H1 (cell line): Measurements from ENCODE around the gene RNFT2. TPM values are rescaled to one million over a fixed set of nuclear protein-coding genes. Genes with fewer than 3 reads are reported as not detected.

ENCODE experiments used
- CTCF ChIA-PET: fragments of 300-600 bp; sonication (Branson Sonifier 250); formaldehyde crosslinking; loops from one replicate; lab custom pipeline; 2021; ENCODE audit not compliant: partially characterized antibody; lab: Charles Lee
- POLR2A ChIA-PET: fragments of 300-600 bp; sonication (Branson Sonifier 250); formaldehyde crosslinking; loops from one replicate; lab custom pipeline; 2021; ENCODE audit warnings: inconsistent platforms; ENCODE audit not compliant: partially characterized antibody; lab: Charles Lee
- DNase-seq, 2 experiments: peaks; one replicate each; pipeline versions ENCODE4 v3.0.0 to v3.0.0-alpha.2; 2010 to 2022; ENCODE audit warnings: low spot score in 2 of 2, low read depth in 1 of 2, mixed read lengths in 1 of 2
- FAIRE-seq: peaks from 2 replicates; lab custom pipeline; 2011; peaks lifted over from hg19 to GRCh38; lab: Jason Lieb, UNC
- H2AFZ ChIP-seq: 2 replicates; pipeline ENCODE4 v1.8.1; 2012; ENCODE audit warnings: low read length, inconsistent platforms
- H2AK5ac ChIP-seq: 2 replicates; pipeline ENCODE4 v1.6.1; 2013; ENCODE audit warnings: low read depth, low read length
- H2BK120ac ChIP-seq: replicated peaks from 2 replicates; pipeline ENCODE3; 2013; ENCODE audit warnings: low read depth, low read length, inconsistent platforms
- H2BK12ac ChIP-seq: 2 replicates; pipeline ENCODE4 v1.6.1; 2013; ENCODE audit warnings: low read depth, low read length
- H2BK15ac ChIP-seq: 2 replicates; pipeline ENCODE4 v1.6.1; 2013; ENCODE audit warnings: low read length
- H2BK20ac ChIP-seq: 2 replicates; pipeline ENCODE4 v1.6.1; 2013; ENCODE audit warnings: low read length
- H2BK5ac ChIP-seq: 2 replicates; pipeline ENCODE4 v1.6.1; 2013; ENCODE audit warnings: low read depth, low read length
- H3K14ac ChIP-seq: 2 replicates; pipeline ENCODE4 v1.6.1; 2013; ENCODE audit warnings: inconsistent platforms; ENCODE audit not compliant: insufficient read length
- H3K18ac ChIP-seq: 2 replicates; pipeline ENCODE4 v1.6.1; 2013; ENCODE audit warnings: low read length; ENCODE audit errors: extremely low read depth
- H3K23ac ChIP-seq: 2 replicates; pipeline ENCODE4 v1.6.1; 2013; ENCODE audit warnings: inconsistent platforms; ENCODE audit not compliant: insufficient read length
- H3K23me2 ChIP-seq: 2 replicates; pipeline ENCODE4 v1.6.1; 2013; ENCODE audit warnings: low read depth, low read length
- H3K27ac ChIP-seq: 2 replicates; pipeline ENCODE4 v1.6.1; 2011; ENCODE audit warnings: low read depth, low read length, inconsistent platforms
- H3K27me3 ChIP-seq, 4 experiments: replicated peaks in 1 of 4; 1 replicate in 1 of 4; 2 replicates in 3 of 4; pipeline versions ENCODE4 v1.6.1 to v1.8.1; 2011 to 2013; ENCODE audit warnings: low read length in 3 of 4, mild to moderate bottlenecking in 3 of 4, inconsistent platforms in 2 of 4, mixed read lengths in 2 of 4, moderate library complexity in 1 of 4; ENCODE audit not compliant: control insufficient read depth in 3 of 4, insufficient read depth in 3 of 4; ENCODE audit errors: extremely low read depth in 1 of 4
- H3K36me3 ChIP-seq, 4 experiments: 2 replicates each; pipeline versions ENCODE4 v1.6.1 to v1.8.1; 2011 to 2013; ENCODE audit warnings: mild to moderate bottlenecking in 4 of 4, low read length in 3 of 4, moderate library complexity in 2 of 4, control low read depth in 1 of 4, inconsistent platforms in 1 of 4; ENCODE audit not compliant: insufficient read depth in 4 of 4, control insufficient read depth in 2 of 4
- H3K4ac ChIP-seq: replicated peaks from 2 replicates; pipeline ENCODE3; 2013; ENCODE audit warnings: low read length, low read depth, mixed read lengths, inconsistent platforms; ENCODE audit not compliant: insufficient read length
- H3K4me1 ChIP-seq, 4 experiments: replicated peaks in 1 of 4; 1 replicate in 1 of 4; 2 replicates in 3 of 4; pipeline versions ENCODE4 v1.6.1 to v1.8.1; 2011 to 2013; ENCODE audit warnings: low read length in 3 of 4, inconsistent platforms in 2 of 4, mixed read lengths in 1 of 4; ENCODE audit not compliant: insufficient read depth in 4 of 4, control insufficient read depth in 3 of 4
- H3K4me2 ChIP-seq, 2 experiments: 2 replicates each; pipeline versions ENCODE4 v1.6.1 to v1.8.1; 2011 to 2013; ENCODE audit warnings: low read depth in 2 of 2, low read length in 2 of 2, control low read depth in 1 of 2, inconsistent platforms in 1 of 2, mild to moderate bottlenecking in 1 of 2; ENCODE audit not compliant: insufficient read depth in 1 of 2
- H3K4me3 ChIP-seq, 4 experiments: fragments of 200-600, 300-600 bp in 1 of 4; sonication (generic), shearing (Covaris generic), sonication (Bioruptor Twin) in 1 of 4; 2 replicates each; pipeline versions ENCODE4 v1.5.1 to v1.8.1; 2011 to 2016; ENCODE audit warnings: low read length in 4 of 4, low read depth in 3 of 4, control low read depth in 2 of 4, inconsistent platforms in 2 of 4, mild to moderate bottlenecking in 2 of 4, mixed read lengths in 1 of 4, moderate library complexity in 1 of 4; ENCODE audit not compliant: insufficient read depth in 2 of 4; ENCODE audit errors: extremely low read depth in 1 of 4
- H3K56ac ChIP-seq: replicated peaks from 2 replicates; pipeline ENCODE3; 2013; ENCODE audit warnings: low read depth, mild to moderate bottlenecking, mixed read lengths, low read length, inconsistent platforms; ENCODE audit not compliant: insufficient read length
- H3K79me1 ChIP-seq: 2 replicates; pipeline ENCODE4 v1.6.1; 2013; ENCODE audit warnings: low read depth, low read length, control low read depth
- H3K79me2 ChIP-seq, 2 experiments: 2 replicates each; pipeline versions ENCODE4 v1.6.1 to v1.8.1; 2012 to 2013; ENCODE audit warnings: low read length in 2 of 2, mild to moderate bottlenecking in 2 of 2, inconsistent platforms in 1 of 2; ENCODE audit not compliant: insufficient read depth in 2 of 2, control insufficient read depth in 1 of 2
- H3K9ac ChIP-seq, 4 experiments: replicated peaks in 1 of 4; 1 replicate in 1 of 4; 2 replicates in 3 of 4; pipeline versions ENCODE4 v1.6.1 to v1.8.1; 2011 to 2013; ENCODE audit warnings: low read depth in 3 of 4, low read length in 3 of 4, control low read depth in 2 of 4, mild to moderate bottlenecking in 2 of 4, moderate library complexity in 2 of 4, inconsistent platforms in 1 of 4; ENCODE audit errors: extremely low read depth in 1 of 4
- H3K9me3 ChIP-seq, 2 experiments: 2 replicates each; pipeline versions ENCODE4 v1.6.1 to v1.8.1; 2012 to 2013; ENCODE audit warnings: mild to moderate bottlenecking in 2 of 2, moderate library complexity in 2 of 2, control low read depth in 1 of 2, inconsistent platforms in 1 of 2, low read depth in 1 of 2, low read length in 1 of 2, mixed read lengths in 1 of 2; ENCODE audit not compliant: insufficient read depth in 2 of 2
- H4K20me1 ChIP-seq, 2 experiments: replicated peaks in 1 of 2; 2 replicates each; pipeline versions ENCODE3 to v1.8.1; 2011 to 2013; ENCODE audit warnings: inconsistent platforms in 2 of 2, low read length in 2 of 2, mild to moderate bottlenecking in 1 of 2; ENCODE audit not compliant: insufficient read depth in 2 of 2, control insufficient read depth in 1 of 2
- H4K5ac ChIP-seq: 2 replicates; pipeline ENCODE4 v1.6.1; 2013; ENCODE audit warnings: low read length, low read depth, mixed read lengths, inconsistent platforms; ENCODE audit not compliant: insufficient read length
- H4K8ac ChIP-seq: 2 replicates; pipeline ENCODE4 v1.8.0; 2013; ENCODE audit warnings: mild to moderate bottlenecking, moderate library complexity, low read length, inconsistent platforms; ENCODE audit not compliant: insufficient read depth; ENCODE audit errors: extremely low read depth
- H4K91ac ChIP-seq: replicated peaks from 2 replicates; pipeline ENCODE3; 2013; ENCODE audit warnings: low read length, mixed read lengths, inconsistent platforms; ENCODE audit not compliant: insufficient read length
- FOSL1 ChIP-seq: IDR thresholded peaks from 2 replicates; pipeline ENCODE4 v1.6.1; 2011; ENCODE audit warnings: mild to moderate bottlenecking, low read depth, low read length, moderate library complexity; ENCODE audit not compliant: insufficient read depth
- JUN ChIP-seq: IDR thresholded peaks from 2 replicates; pipeline ENCODE4 v1.6.1; 2011; ENCODE audit warnings: low read depth, mild to moderate bottlenecking, improper control_type of control experiment, low read length
- KDM1A ChIP-seq: fragments of 200-600, 300-600 bp; sonication (generic); IDR thresholded peaks from 2 replicates; pipeline ENCODE4 v1.7.1; 2016; ENCODE audit warnings: mild to moderate bottlenecking, low read length, borderline replicate concordance
- NANOG ChIP-seq: IDR thresholded peaks from 2 replicates; pipeline ENCODE4 v1.6.1; 2011; ENCODE audit warnings: low read length, low read depth, mild to moderate bottlenecking, inconsistent platforms; ENCODE audit not compliant: insufficient read depth, poor library complexity, severe bottlenecking
- SUZ12 ChIP-seq: fragments of 200-600 bp; sonication (generic); IDR thresholded peaks from 2 replicates; pipeline ENCODE4 v1.6.1; 2012; ENCODE audit warnings: mild to moderate bottlenecking, inconsistent platforms, low read length, moderate library complexity, mixed read lengths
- WGBS, 2 experiments: shearing (Covaris generic) in 1 of 2; methylation state at CpG; one replicate each; pipeline versions ENCODE4 v1.1.6 to v1.1.7; 2013 to 2015; ENCODE audit warnings: low lambda C conversion rate in 2 of 2, mixed read lengths in 2 of 2, inconsistent platforms in 1 of 2, low coverage in 1 of 2, missing lambda C conversion rate in 1 of 2; ENCODE audit not compliant: insufficient replicate concordance in 2 of 2, insufficient coverage in 1 of 2, insufficient read length in 1 of 2; ENCODE audit errors: extremely low coverage in 1 of 2, missing lambda C conversion rate in 1 of 2; 5-methylcytosine and 5-hydroxymethylcytosine counted together
- polyA plus RNA-seq, 7 experiments: library from polyadenylated mRNA; depleted of rRNA in 3 of 7; stranded (reverse) in 5 of 7; unstranded in 2 of 7; fragments of >200 nt in 5 of 7; fragments of 200-250 nt in 2 of 7; gene quantifications; 1 replicate in 5 of 7; 2 replicates in 1 of 7; 4 replicates in 1 of 7; pipeline versions ENCODE4 v1.2.1 to v1.2.3, GENCODE V29; 2011 to 2013; ENCODE audit warnings: missing spikeins in 2 of 7, mixed read lengths in 2 of 7
- total RNA-seq: library from RNA; stranded (reverse); fragmentation: NEBNext Ultra II Directional; extraction: Animal tissue kit (Norgen Biotek cat#: 25700); gene quantifications from 2 replicates; pipeline ENCODE4 v1.2.1, GENCODE V29; 2021

The RNFT2 gene
- total and polyA plus RNA-seq, 2 of the 8 experiments (the other 6 are each of a cell fraction or from before 2014, with no cell fraction given), result 14.2 to 33.1 TPM

DNA sequence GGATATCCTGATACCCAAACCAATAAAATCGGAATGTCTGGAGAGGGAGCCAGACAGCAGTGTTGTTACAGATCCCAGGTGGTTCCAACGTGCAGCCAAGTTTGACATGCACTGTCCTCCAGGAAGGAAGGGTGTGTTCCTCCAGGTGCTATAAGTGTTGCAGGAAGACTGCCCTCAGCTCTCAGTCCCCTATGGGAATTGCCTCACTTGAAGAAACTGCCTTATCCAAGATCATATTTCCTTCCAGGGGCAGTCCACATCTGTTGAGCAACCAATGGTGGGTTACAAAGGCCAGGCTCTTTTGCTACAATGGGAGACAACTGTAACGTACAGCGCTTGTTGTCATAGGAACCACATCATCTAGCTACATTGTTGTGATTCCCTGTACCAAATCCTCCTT, 159.4 kb downstream of the RNFT2 start:
- no peak overlapping the region for H4K8ac ChIP-seq
- H4K91ac ChIP-seq, result no peak overlapping the region
- H3K9me3 ChIP-seq, result no peaks in the 10 kb centered on the region
- no peak overlapping the region for H3K4ac ChIP-seq
- H2BK5ac ChIP-seq, result no peak overlapping the region
- TF ChIP-seq FOSL1 (no peak), KDM1A (0 out of 2 replicates have a peak, but pooled peaks have one; percentile 24), NANOG (no peak), JUN (no peak), SUZ12 (no peak)
- TF ChIP-seq, all 59 proteins: peak for 1
- Histone ChIP-seq H3K56ac (no peak overlapping the region), H3K4me1 (no peaks in the 10 kb centered on the region), H3K36me3 (no peaks in the 10 kb centered on the region), H3K79me2 (no peaks in the 10 kb centered on the region), H4K5ac (no peak overlapping the region), H3K23ac (no peak overlapping the region), H2AK5ac (no peak overlapping the region), H3K4me2 (no peak overlapping the region), H4K20me1 (no peaks in the 10 kb centered on the region), H3K79me1 (no peaks in the 10 kb centered on the region), H3K9ac (no peak overlapping the region), H3K4me3 (no peak overlapping the region), H3K27me3 (no peaks in the 10 kb centered on the region), H2AFZ (no peak overlapping the region), H3K14ac (no peak overlapping the region), H3K23me2 (no peaks in the 10 kb centered on the region), H2BK120ac (no peak overlapping the region), H2BK12ac (no peak overlapping the region), H2BK15ac (no peak overlapping the region), H3K27ac (no peak overlapping the region), H3K18ac (no peak overlapping the region), H2BK20ac (no peak overlapping the region)
- DNase-seq (no peak), FAIRE-seq (no peak)
- POLR2A ChIA-PET, result interaction anchor here (0.7 to 2.1 kb wide), 2 partner anchors 11 to 14 kb away, joined by 5 read pairs; no protein-coding TSS in a partner anchor
- WGBS, 2 experiments, result 91% methylated on average over 4 of the region's 4 CpGs; no CpG with 5 or more reads in 1 of the 2 experiments
- CTCF ChIA-PET, result interaction anchor here (0.6 to 3.4 kb wide), 9 partner anchors 10 to 352 kb away, joined by 3 to 10 read pairs (median 3); no protein-coding TSS in a partner anchor
